HEK293 (cell line): ENCODE data around the gene ZNF646.

Experiments used
- BCL11B ChIP-seq: fragments of 450-650 bp; formaldehyde crosslinking; IDR thresholded peaks from 2 replicates; pipeline ENCODE4 v1.5.1; 2016; ENCODE audit warnings: low read depth, missing biosample characterization, missing genetic modification characterization
- EGR2 ChIP-seq: fragments of 450-650 bp; formaldehyde crosslinking; IDR thresholded peaks from 2 replicates; pipeline ENCODE4 v1.5.1; 2016; ENCODE audit warnings: low read depth, missing biosample characterization, missing genetic modification characterization
- FEZF1 ChIP-seq: fragments of 450-650 bp; formaldehyde crosslinking; IDR thresholded peaks from 2 replicates; pipeline ENCODE4 v1.5.1; 2016; ENCODE audit warnings: missing biosample characterization, missing genetic modification characterization
- HOXC10 ChIP-seq: sonication (generic); formaldehyde crosslinking; IDR thresholded peaks from 2 replicates; pipeline ENCODE4 v1.8.1; 2023; ENCODE audit warnings: mild to moderate bottlenecking, missing genetic modification reagents
- MZF1 ChIP-seq: fragments of 450-650 bp; formaldehyde crosslinking; IDR thresholded peaks from 2 replicates; pipeline ENCODE4 v1.5.1; 2017; ENCODE audit warnings: missing biosample characterization, missing genetic modification characterization, borderline replicate concordance
- SCRT2 ChIP-seq: fragments of 450-650 bp; formaldehyde crosslinking; IDR thresholded peaks from 2 replicates; pipeline ENCODE4 v1.5.1; 2016; ENCODE audit warnings: missing biosample characterization, missing genetic modification characterization
- SETDB1 ChIP-seq: IDR thresholded peaks from one replicate; pipeline ENCODE4 v1.6.1; 2017; ENCODE audit warnings: mild to moderate bottlenecking, low read length, moderate library complexity, mixed read lengths; ENCODE audit not compliant: insufficient read length
- SP2 ChIP-seq: fragments of 450-650 bp; formaldehyde crosslinking; IDR thresholded peaks from 2 replicates; pipeline ENCODE4 v1.5.1; 2016; ENCODE audit warnings: missing biosample characterization, missing genetic modification characterization
- ZBTB7A ChIP-seq: fragments of 450-650 bp; formaldehyde crosslinking; IDR thresholded peaks from 2 replicates; pipeline ENCODE4 v1.5.1; 2016; ENCODE audit warnings: low read depth, missing biosample characterization, missing genetic modification characterization
- ZBTB8A ChIP-seq: fragments of 450-650 bp; formaldehyde crosslinking; IDR thresholded peaks from 2 replicates; pipeline ENCODE4 v1.5.1; 2016; ENCODE audit warnings: missing biosample characterization, missing genetic modification characterization
- ZNF121 ChIP-seq: fragments of 450-650 bp; formaldehyde crosslinking; IDR thresholded peaks from 2 replicates; pipeline ENCODE4 v1.5.1; 2016; ENCODE audit warnings: missing biosample characterization, missing genetic modification characterization
- ZNF138 ChIP-seq: fragments of 450-650 bp; formaldehyde crosslinking; IDR thresholded peaks from 2 replicates; pipeline ENCODE4 v1.5.1; 2016; ENCODE audit warnings: missing biosample characterization, missing genetic modification characterization, borderline replicate concordance
- ZNF140 ChIP-seq: fragments of 450-650 bp; formaldehyde crosslinking; IDR thresholded peaks from 2 replicates; pipeline ENCODE4 v1.5.1; 2016; ENCODE audit warnings: missing biosample characterization, missing genetic modification characterization
- ZNF2 ChIP-seq: fragments of 450-650 bp; formaldehyde crosslinking; IDR thresholded peaks from 2 replicates; pipeline ENCODE4 v1.5.1; 2016; ENCODE audit warnings: missing biosample characterization, missing genetic modification characterization
- ZNF211 ChIP-seq: fragments of 450-650 bp; formaldehyde crosslinking; IDR thresholded peaks from 2 replicates; pipeline ENCODE4 v1.5.1; 2016; ENCODE audit warnings: low read depth, missing biosample characterization, missing genetic modification characterization
- ZNF214 ChIP-seq: fragments of 450-650 bp; formaldehyde crosslinking; IDR thresholded peaks from 2 replicates; pipeline ENCODE4 v1.5.1; 2017; ENCODE audit warnings: missing biosample characterization, mild to moderate bottlenecking, missing genetic modification characterization, borderline replicate concordance
- ZNF266 ChIP-seq: fragments of 450-650 bp; formaldehyde crosslinking; IDR thresholded peaks from 2 replicates; pipeline ENCODE4 v1.5.1; 2016; ENCODE audit warnings: missing biosample characterization, missing genetic modification characterization, low read depth
- ZNF292 ChIP-seq: fragments of 450-650 bp; formaldehyde crosslinking; IDR thresholded peaks from 2 replicates; pipeline ENCODE4 v1.5.1; 2016; ENCODE audit warnings: low read depth, missing biosample characterization, missing genetic modification characterization, borderline replicate concordance
- ZNF311 ChIP-seq: fragments of 450-650 bp; formaldehyde crosslinking; IDR thresholded peaks from 2 replicates; pipeline ENCODE4 v1.5.1; 2017; ENCODE audit warnings: missing biosample characterization, missing genetic modification characterization, borderline replicate concordance
- ZNF501 ChIP-seq: fragments of 450-650 bp; formaldehyde crosslinking; IDR thresholded peaks from 2 replicates; pipeline ENCODE4 v1.5.1; 2016; ENCODE audit warnings: missing biosample characterization, missing genetic modification characterization
- ZNF600 ChIP-seq: fragments of 450-650 bp; formaldehyde crosslinking; IDR thresholded peaks from 2 replicates; pipeline ENCODE4 v1.5.1; 2016; ENCODE audit warnings: missing biosample characterization, missing genetic modification characterization
- ZNF670 ChIP-seq: fragments of 450-650 bp; formaldehyde crosslinking; IDR thresholded peaks from 2 replicates; pipeline ENCODE4 v1.5.1; 2016; ENCODE audit warnings: missing biosample characterization, missing genetic modification characterization, low read depth
- ZNF791 ChIP-seq: fragments of 450-650 bp; formaldehyde crosslinking; IDR thresholded peaks from 2 replicates; pipeline ENCODE4 v1.5.1; 2016; ENCODE audit warnings: missing biosample characterization, missing genetic modification characterization
- ZNF792 ChIP-seq: fragments of 450-650 bp; formaldehyde crosslinking; IDR thresholded peaks from 2 replicates; pipeline ENCODE4 v1.5.1; 2016; ENCODE audit warnings: missing biosample characterization, missing genetic modification characterization
- TF ChIP-seq, protein P1 (sequence below): fragments of 450-650 bp; formaldehyde crosslinking; IDR thresholded peaks from 2 replicates; pipeline ENCODE4 v1.5.1; 2016; ENCODE audit warnings: missing biosample characterization, missing genetic modification characterization
- TF ChIP-seq, protein P2 (sequence below): fragments of 450-650 bp; formaldehyde crosslinking; IDR thresholded peaks from 2 replicates; pipeline ENCODE4 v1.5.1; 2016; ENCODE audit warnings: missing biosample characterization, missing genetic modification characterization
- TF ChIP-seq, protein P3 (sequence below): fragments of 450-650 bp; IDR thresholded peaks from 2 replicates; pipeline ENCODE4 v1.5.1; 2018; ENCODE audit warnings: missing biosample characterization, mild to moderate bottlenecking, missing genetic modification characterization
- TF ChIP-seq, protein P4 (sequence below): fragments of 450-650 bp; formaldehyde crosslinking; IDR thresholded peaks from 2 replicates; pipeline ENCODE4 v1.5.1; 2016; ENCODE audit warnings: missing biosample characterization, missing genetic modification characterization
- TF ChIP-seq, protein P5 (sequence below): fragments of 450-650 bp; formaldehyde crosslinking; IDR thresholded peaks from 2 replicates; pipeline ENCODE4 v1.5.1; 2016; ENCODE audit warnings: missing biosample characterization, missing genetic modification characterization, borderline replicate concordance

ZNF646 gene

DNA sequence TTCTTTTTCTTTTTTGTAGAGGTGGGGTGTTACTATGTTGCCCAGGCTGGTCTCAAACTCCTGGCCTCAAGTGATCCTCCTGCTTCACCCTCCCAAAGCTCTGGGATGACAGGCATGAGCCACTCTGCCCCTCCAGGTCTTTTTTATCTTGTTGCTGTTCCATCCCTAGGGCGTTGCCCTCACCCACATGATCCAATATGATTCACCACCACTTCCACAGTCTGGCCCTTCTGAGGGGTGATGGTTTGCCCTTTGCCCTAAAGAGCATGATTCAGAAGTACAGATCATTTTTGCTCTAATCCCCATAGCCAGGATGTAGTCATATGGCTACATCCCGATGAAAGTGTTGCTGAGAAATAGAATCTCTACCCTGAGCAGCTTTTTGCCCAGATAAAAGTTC lies 22.1 kb upstream of the ZNF646 start (continued):
- TF ChIP-seq, protein P1, sequence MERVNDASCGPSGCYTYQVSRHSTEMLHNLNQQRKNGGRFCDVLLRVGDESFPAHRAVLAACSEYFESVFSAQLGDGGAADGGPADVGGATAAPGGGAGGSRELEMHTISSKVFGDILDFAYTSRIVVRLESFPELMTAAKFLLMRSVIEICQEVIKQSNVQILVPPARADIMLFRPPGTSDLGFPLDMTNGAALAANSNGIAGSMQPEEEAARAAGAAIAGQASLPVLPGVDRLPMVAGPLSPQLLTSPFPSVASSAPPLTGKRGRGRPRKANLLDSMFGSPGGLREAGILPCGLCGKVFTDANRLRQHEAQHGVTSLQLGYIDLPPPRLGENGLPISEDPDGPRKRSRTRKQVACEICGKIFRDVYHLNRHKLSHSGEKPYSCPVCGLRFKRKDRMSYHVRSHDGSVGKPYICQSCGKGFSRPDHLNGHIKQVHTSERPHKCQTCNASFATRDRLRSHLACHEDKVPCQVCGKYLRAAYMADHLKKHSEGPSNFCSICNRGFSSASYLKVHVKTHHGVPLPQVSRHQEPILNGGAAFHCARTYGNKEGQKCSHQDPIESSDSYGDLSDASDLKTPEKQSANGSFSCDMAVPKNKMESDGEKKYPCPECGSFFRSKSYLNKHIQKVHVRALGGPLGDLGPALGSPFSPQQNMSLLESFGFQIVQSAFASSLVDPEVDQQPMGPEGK (tag by site-specific recombination), result no peak
- TF ChIP-seq ZNF211 (tag by site-specific recombination) (no peak), SCRT2 (no peak), ZNF670 (no peak), MZF1 (tag by site-specific recombination) (no peak), ZNF266 (no peak), ZNF501 (tag by site-specific recombination) (no peak), ZNF292 (tag by site-specific recombination) (no peak), ZNF138 (tag by site-specific recombination) (no peak), ZNF121 (tag by site-specific recombination) (no peak), ZNF2 (tag by site-specific recombination) (no peak), ZBTB7A (tag by site-specific recombination) (no peak), SP2 (tag by site-specific recombination) (peak; percentile 27; the same call in 1 of the 2 replicates), ZNF140 (tag by site-specific recombination) (no peak), ZBTB8A (tag by site-specific recombination) (no peak), ZNF311 (tag by site-specific recombination) (no peak), FEZF1 (tag by site-specific recombination) (no peak), ZNF214 (tag by site-specific recombination) (no peak), EGR2 (tag by site-specific recombination) (no peak), ZNF791 (tag by site-specific recombination) (no peak), ZNF792 (tag by site-specific recombination) (no peak), BCL11B (no peak), HOXC10 (CRISPR knock-in tag) (no peak), ZNF600 (tag by site-specific recombination) (0 out of 2 replicates have a peak, but pooled peaks have one; percentile 41), SETDB1 (no peak)
- TF ChIP-seq, protein P2, sequence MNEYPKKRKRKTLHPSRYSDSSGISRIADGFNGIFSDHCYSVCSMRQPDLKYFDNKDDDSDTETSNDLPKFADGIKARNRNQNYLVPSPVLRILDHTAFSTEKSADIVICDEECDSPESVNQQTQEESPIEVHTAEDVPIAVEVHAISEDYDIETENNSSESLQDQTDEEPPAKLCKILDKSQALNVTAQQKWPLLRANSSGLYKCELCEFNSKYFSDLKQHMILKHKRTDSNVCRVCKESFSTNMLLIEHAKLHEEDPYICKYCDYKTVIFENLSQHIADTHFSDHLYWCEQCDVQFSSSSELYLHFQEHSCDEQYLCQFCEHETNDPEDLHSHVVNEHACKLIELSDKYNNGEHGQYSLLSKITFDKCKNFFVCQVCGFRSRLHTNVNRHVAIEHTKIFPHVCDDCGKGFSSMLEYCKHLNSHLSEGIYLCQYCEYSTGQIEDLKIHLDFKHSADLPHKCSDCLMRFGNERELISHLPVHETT, result peak; percentile 52; the same call in 1 of the 2 replicates
- TF ChIP-seq, protein P3, sequence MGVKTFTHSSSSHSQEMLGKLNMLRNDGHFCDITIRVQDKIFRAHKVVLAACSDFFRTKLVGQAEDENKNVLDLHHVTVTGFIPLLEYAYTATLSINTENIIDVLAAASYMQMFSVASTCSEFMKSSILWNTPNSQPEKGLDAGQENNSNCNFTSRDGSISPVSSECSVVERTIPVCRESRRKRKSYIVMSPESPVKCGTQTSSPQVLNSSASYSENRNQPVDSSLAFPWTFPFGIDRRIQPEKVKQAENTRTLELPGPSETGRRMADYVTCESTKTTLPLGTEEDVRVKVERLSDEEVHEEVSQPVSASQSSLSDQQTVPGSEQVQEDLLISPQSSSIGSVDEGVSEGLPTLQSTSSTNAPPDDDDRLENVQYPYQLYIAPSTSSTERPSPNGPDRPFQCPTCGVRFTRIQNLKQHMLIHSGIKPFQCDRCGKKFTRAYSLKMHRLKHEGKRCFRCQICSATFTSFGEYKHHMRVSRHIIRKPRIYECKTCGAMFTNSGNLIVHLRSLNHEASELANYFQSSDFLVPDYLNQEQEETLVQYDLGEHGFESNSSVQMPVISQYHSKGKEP (tag by site-specific recombination), result no peak
- TF ChIP-seq, protein P4, sequence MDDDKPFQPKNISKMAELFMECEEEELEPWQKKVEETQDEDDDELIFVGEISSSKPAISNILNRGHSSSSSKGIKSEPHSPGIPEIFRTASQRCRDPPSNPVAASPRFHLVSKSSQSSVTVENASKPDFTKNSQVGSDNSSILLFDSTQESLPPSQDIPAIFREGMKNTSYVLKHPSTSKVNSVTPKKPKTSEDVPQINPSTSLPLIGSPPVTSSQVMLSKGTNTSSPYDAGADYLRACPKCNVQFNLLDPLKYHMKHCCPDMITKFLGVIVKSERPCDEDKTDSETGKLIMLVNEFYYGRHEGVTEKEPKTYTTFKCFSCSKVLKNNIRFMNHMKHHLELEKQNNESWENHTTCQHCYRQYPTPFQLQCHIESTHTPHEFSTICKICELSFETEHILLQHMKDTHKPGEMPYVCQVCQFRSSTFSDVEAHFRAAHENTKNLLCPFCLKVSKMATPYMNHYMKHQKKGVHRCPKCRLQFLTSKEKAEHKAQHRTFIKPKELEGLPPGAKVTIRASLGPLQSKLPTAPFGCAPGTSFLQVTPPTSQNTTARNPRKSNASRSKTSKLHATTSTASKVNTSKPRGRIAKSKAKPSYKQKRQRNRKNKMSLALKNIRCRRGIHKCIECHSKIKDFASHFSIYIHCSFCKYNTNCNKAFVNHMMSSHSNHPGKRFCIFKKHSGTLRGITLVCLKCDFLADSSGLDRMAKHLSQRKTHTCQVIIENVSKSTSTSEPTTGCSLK (tag by site-specific recombination), result no peak
- TF ChIP-seq, protein P5, sequence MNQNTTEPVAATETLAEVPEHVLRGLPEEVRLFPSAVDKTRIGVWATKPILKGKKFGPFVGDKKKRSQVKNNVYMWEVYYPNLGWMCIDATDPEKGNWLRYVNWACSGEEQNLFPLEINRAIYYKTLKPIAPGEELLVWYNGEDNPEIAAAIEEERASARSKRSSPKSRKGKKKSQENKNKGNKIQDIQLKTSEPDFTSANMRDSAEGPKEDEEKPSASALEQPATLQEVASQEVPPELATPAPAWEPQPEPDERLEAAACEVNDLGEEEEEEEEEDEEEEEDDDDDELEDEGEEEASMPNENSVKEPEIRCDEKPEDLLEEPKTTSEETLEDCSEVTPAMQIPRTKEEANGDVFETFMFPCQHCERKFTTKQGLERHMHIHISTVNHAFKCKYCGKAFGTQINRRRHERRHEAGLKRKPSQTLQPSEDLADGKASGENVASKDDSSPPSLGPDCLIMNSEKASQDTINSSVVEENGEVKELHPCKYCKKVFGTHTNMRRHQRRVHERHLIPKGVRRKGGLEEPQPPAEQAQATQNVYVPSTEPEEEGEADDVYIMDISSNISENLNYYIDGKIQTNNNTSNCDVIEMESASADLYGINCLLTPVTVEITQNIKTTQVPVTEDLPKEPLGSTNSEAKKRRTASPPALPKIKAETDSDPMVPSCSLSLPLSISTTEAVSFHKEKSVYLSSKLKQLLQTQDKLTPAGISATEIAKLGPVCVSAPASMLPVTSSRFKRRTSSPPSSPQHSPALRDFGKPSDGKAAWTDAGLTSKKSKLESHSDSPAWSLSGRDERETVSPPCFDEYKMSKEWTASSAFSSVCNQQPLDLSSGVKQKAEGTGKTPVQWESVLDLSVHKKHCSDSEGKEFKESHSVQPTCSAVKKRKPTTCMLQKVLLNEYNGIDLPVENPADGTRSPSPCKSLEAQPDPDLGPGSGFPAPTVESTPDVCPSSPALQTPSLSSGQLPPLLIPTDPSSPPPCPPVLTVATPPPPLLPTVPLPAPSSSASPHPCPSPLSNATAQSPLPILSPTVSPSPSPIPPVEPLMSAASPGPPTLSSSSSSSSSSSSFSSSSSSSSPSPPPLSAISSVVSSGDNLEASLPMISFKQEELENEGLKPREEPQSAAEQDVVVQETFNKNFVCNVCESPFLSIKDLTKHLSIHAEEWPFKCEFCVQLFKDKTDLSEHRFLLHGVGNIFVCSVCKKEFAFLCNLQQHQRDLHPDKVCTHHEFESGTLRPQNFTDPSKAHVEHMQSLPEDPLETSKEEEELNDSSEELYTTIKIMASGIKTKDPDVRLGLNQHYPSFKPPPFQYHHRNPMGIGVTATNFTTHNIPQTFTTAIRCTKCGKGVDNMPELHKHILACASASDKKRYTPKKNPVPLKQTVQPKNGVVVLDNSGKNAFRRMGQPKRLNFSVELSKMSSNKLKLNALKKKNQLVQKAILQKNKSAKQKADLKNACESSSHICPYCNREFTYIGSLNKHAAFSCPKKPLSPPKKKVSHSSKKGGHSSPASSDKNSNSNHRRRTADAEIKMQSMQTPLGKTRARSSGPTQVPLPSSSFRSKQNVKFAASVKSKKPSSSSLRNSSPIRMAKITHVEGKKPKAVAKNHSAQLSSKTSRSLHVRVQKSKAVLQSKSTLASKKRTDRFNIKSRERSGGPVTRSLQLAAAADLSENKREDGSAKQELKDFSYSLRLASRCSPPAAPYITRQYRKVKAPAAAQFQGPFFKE (tag by site-specific recombination), result no peak
